ENCODE results near the gene FBXO28.

Gene FBXO28

DNA sequence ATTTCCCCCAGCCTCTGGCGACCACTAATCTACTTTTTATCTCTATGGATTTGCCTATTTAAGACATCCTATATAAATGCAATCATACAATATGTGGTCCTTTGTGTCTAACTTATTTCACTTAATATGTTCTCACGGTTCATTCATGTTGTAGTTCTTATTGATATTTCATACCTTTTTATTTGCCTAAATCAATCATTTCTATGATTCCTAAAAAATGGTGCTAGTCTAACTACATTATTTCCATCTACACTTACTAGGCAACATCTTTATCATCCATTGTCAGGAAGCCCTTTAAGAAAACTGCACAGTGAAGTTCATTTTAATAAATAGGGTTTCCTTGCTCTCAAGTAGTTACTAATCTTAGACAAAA lies 380 bp upstream of the FBXO28 start:
- H3K4me3 ChIP-seq = peak overlapping the region; percentile 80 to 98 (median 92)
- peak overlapping the region; percentile 91 to 98 (median 96) for H3K9ac ChIP-seq
- H3K9me3 ChIP-seq (replicated peaks in 1 of 11) = no peaks in the 10 kb centered on the region
- no peak for TF ChIP-seq Cebpa-rat (IDR thresholded peaks at IDR 0.05)
- H3K36me3 ChIP-seq = peaks cover 0 to 19% (median 12%) of the 10 kb centered on the region in 11 experiments; a peak in 13 of 22 replicates
- H3K4me2 ChIP-seq = peak overlapping the region; percentile 71 to 95 (median 87)
- H4K20me1 ChIP-seq = peaks cover 21 to 39% (median 34%) of the 10 kb centered on the region in 11 experiments; a peak in 20 of 22 replicates
- H3K4me1 ChIP-seq = peaks cover 16 to 31% (median 25%) of the 10 kb centered on the region in 10 experiments
- no peaks in the 10 kb centered on the region for H3K27me3 ChIP-seq
- peak overlapping the region; percentile 90 to 97 (median 95) for H3K27ac ChIP-seq

DNA sequence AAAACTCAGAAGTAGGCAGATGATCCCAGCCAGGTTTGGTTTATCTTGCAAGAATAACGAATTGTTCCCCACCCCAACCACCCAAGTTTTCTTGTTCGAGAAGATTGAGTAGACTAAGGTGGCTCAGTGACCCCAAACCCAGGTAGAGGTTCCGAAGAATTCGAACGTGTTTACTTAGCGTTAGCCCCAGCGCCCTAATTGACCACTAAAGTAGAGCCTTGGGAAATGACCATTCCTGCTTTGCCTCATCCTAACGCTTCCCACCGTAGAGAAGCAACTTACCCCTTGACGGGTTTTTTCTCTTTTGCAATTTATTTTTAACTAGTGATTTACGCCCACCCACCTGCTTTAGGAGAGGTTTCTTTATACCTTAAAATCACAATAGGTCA lies 870 bp downstream of the FBXO28 start:
- H3K27me3 ChIP-seq = no peaks in the 10 kb centered on the region
- peaks cover 0 to 32% (median 21%) of the 10 kb centered on the region in 11 experiments; a peak in 17 of 22 replicates for H3K36me3 ChIP-seq
- peaks cover 31 to 51% (median 44%) of the 10 kb centered on the region in 11 experiments; a peak in 21 of 22 replicates for H4K20me1 ChIP-seq
- peak overlapping the region; percentile 90 to 97 (median 95) for H3K27ac ChIP-seq
- no peaks in the 10 kb centered on the region for H3K9me3 ChIP-seq (replicated peaks in 1 of 11)
- H3K9ac ChIP-seq = peak overlapping the region; percentile 91 to 98 (median 96)
- peak overlapping the region; percentile 80 to 98 (median 92) for H3K4me3 ChIP-seq
- peak overlapping the region; percentile 71 to 95 (median 87) for H3K4me2 ChIP-seq
- TF ChIP-seq Cebpa-rat (IDR thresholded peaks at IDR 0.05) = no peak
- peaks cover 16 to 31% (median 25%) of the 10 kb centered on the region in 10 experiments for H3K4me1 ChIP-seq

DNA sequence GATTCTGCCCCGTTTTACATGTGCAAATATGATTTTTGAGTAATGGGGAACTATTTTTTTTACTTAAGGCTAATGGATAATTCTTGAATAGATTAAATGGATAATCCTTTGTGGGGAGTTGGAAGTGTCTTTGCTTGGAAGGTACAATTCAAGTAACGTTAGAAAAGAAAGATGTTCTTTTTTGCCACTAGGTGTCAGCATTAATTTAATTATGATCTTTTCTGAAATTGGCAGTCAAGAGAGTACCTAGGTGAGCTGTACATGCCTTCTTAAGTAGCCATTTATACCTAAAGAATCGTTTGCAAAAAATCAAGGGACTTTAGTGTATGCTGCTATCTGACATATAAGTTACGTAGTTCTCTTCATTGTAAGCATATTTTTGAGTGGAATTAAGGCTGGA lies 2.2 kb downstream of the FBXO28 start:
- H3K36me3 ChIP-seq = peaks cover 0 to 45% (median 30%) of the 10 kb centered on the region in 11 experiments; a peak in 18 of 22 replicates
- peak overlapping the region; percentile 71 to 95 (median 87); a peak in 20 of 22 replicates for H3K4me2 ChIP-seq
- H3K27ac ChIP-seq = no peak overlapping the region
- H3K4me1 ChIP-seq = peaks cover 16 to 31% (median 25%) of the 10 kb centered on the region in 10 experiments
- peak overlapping the region in 6 of 11 experiments; percentile 0 to 98 (median 96); a peak in 8 of 22 replicates for H3K9ac ChIP-seq
- no peaks in the 10 kb centered on the region for H3K9me3 ChIP-seq (replicated peaks in 1 of 11)
- H3K27me3 ChIP-seq = no peaks in the 10 kb centered on the region
- H3K4me3 ChIP-seq = peak overlapping the region in 9 of 10 experiments; percentile 10 to 98 (median 92); a peak in 11 of 20 replicates
- peaks cover 37 to 65% (median 58%) of the 10 kb centered on the region in 11 experiments; a peak in 21 of 22 replicates for H4K20me1 ChIP-seq
- no peak for TF ChIP-seq Cebpa-rat (IDR thresholded peaks at IDR 0.05)

DNA sequence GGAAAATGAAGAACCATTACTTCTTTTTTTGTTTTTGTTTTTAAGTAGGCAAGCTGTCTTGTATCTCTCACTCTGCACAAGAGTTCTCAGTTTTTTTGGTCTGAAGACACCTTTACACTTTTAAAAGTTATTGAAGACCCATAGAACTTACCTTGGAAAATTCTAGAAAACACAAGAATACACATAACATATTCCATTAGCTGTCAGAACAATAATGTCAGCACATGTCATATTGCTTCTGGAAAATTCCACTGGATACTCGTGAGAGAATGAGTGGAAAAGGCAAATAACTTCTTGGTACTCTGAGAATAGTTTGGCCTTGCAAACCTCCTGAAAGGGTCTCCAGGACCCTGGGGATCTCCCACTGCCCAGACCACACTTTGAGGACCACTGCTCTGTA lies 4.8 kb downstream of the FBXO28 start:
- H3K36me3 ChIP-seq = peaks cover 17 to 66% (median 43%) of the 10 kb centered on the region in 11 experiments; a peak in 20 of 22 replicates
- H4K20me1 ChIP-seq = peaks cover 54 to 90% (median 83%) of the 10 kb centered on the region in 11 experiments; a peak in 21 of 22 replicates
- no peak overlapping the region for H3K9ac ChIP-seq
- no peak overlapping the region for H3K4me2 ChIP-seq
- no peak overlapping the region for H3K4me3 ChIP-seq
- no peak for TF ChIP-seq Cebpa-rat (IDR thresholded peaks at IDR 0.05)
- H3K4me1 ChIP-seq = peaks cover 7 to 21% (median 16%) of the 10 kb centered on the region in 10 experiments; a peak in 19 of 20 replicates
- no peak overlapping the region for H3K27ac ChIP-seq
- H3K9me3 ChIP-seq (replicated peaks in 1 of 11) = no peaks in the 10 kb centered on the region
- H3K27me3 ChIP-seq = no peaks in the 10 kb centered on the region

DNA sequence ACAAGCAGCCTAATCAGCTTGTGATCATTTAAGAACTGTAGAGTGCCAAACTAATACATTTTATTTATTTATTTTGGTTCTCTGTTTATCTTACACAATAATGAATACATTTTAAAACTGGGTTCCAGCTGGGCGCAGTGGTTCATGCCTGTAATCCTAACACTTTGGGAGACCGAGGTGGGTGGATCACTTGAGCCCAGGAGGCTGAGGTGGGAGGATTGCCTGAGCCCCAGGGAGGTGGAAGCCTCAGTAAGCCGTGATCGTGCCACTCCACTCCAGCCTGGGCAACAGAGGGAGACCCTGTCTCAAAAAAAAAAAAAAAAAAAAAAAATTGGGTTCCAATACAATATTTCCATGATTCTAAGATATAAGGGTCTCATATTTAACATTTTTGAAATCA lies 9.2 kb downstream of the FBXO28 start:
- peaks cover 73 to 100% (median 99%) of the 10 kb centered on the region in 11 experiments for H4K20me1 ChIP-seq
- H3K9ac ChIP-seq = no peak overlapping the region
- H3K4me3 ChIP-seq = no peak overlapping the region
- H3K9me3 ChIP-seq (replicated peaks in 1 of 11) = no peaks in the 10 kb centered on the region
- no peaks in the 10 kb centered on the region for H3K4me1 ChIP-seq
- no peak for TF ChIP-seq Cebpa-rat (IDR thresholded peaks at IDR 0.05)
- no peaks in the 10 kb centered on the region for H3K27me3 ChIP-seq
- no peak overlapping the region for H3K27ac ChIP-seq
- H3K4me2 ChIP-seq = no peak overlapping the region
- H3K36me3 ChIP-seq = peaks cover 40 to 92% (median 61%) of the 10 kb centered on the region in 11 experiments

DNA sequence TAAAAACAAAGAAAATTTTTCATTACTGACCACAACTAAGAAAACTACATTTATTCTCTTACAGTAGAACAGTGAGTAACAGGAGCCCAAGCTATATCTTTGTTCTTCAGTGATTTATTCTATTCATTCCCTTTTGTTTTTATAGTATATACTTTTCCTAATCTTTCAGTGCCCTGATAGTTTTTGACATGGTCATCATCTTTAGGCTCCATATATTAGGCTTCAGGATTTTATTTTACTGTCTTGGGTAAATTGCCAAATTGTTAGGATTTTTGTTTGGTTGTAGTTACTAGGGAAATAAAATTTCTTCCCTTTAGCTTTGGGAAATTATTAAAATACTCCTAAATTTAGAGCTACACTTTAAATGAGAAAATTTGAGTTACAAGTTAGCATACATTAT lies 10.3 kb downstream of the FBXO28 start:
- Histone ChIP-seq H3K4me1 (no peaks in the 10 kb centered on the region), H3K9me3 (replicated peaks in 1 of 11) (no peaks in the 10 kb centered on the region; a peak in 1 of 22 replicates), H3K4me3 (no peak overlapping the region), H3K9ac (no peak overlapping the region), H3K36me3 (peaks cover 48 to 92% (median 63%) of the 10 kb centered on the region in 11 experiments), H3K27ac (no peak overlapping the region), H3K27me3 (no peaks in the 10 kb centered on the region), H4K20me1 (peaks cover 72 to 99% (median 89%) of the 10 kb centered on the region in 11 experiments), H3K4me2 (no peak overlapping the region)
- TF ChIP-seq Cebpa-rat (IDR thresholded peaks at IDR 0.05) = no peak

- Histone ChIP-seq H4K20me1 (peaks cover 41 to 65% (median 56%) of the 10 kb centered on the region in 11 experiments), H3K4me2 (no peak overlapping the region), H3K4me1 (no peaks in the 10 kb centered on the region), H3K9ac (no peak overlapping the region), H3K4me3 (no peak overlapping the region), H3K9me3 (replicated peaks in 1 of 11) (peaks cover 12 to 21% (median 17%) of the 10 kb centered on the region in 11 experiments; a peak in 20 of 22 replicates), H3K27ac (no peak overlapping the region), H3K27me3 (no peaks in the 10 kb centered on the region), H3K36me3 (peaks cover 62 to 97% (median 73%) of the 10 kb centered on the region in 11 experiments)
- TF ChIP-seq Cebpa-rat (IDR thresholded peaks at IDR 0.05) = no peak
Measured at GRCh38 chr1:224127925-224128819, 14.3 kb downstream of the FBXO28 start.

GRCh38 chr1:224131253-224131652 lies 17.3 kb downstream of the FBXO28 start:
- Histone ChIP-seq H3K9me3 (replicated peaks in 1 of 11) (peaks cover 12 to 21% (median 17%) of the 10 kb centered on the region in 11 experiments; a peak in 20 of 22 replicates), H3K4me1 (no peaks in the 10 kb centered on the region), H3K4me2 (no peak overlapping the region), H3K27ac (no peak overlapping the region), H3K36me3 (peaks cover 74 to 100% (median 86%) of the 10 kb centered on the region in 11 experiments), H3K9ac (no peak overlapping the region), H4K20me1 (peaks cover 19 to 52% (median 29%) of the 10 kb centered on the region in 11 experiments; a peak in 17 of 22 replicates), H3K27me3 (no peaks in the 10 kb centered on the region), H3K4me3 (no peak overlapping the region)
- no peak for TF ChIP-seq Cebpa-rat (IDR thresholded peaks at IDR 0.05)

DNA sequence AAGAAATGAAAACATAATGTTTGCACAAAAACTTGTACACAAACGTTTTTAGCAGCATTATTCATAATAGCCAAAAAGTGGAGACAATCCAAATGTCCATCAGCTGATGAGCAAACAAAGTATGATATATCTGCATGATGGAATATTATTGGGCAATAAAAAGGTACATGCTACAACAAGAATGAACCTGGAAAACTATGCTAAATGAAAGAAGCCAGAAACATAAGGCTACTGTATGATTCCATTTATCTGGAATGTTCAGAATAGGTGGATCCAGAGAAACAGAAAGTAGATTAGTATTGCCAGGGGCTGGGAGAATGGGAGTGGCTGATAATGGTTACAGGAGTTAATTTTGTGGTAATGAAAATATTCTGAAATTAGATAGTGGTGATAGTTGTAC lies 19.0 kb downstream of the FBXO28 start:
- no peaks in the 10 kb centered on the region for H3K27me3 ChIP-seq
- H3K4me2 ChIP-seq = no peak overlapping the region
- peaks cover 12 to 21% (median 17%) of the 10 kb centered on the region in 11 experiments; a peak in 20 of 22 replicates for H3K9me3 ChIP-seq (replicated peaks in 1 of 11)
- H3K9ac ChIP-seq = no peak overlapping the region
- H3K4me3 ChIP-seq = no peak overlapping the region
- no peak for TF ChIP-seq Cebpa-rat (IDR thresholded peaks at IDR 0.05)
- no peaks in the 10 kb centered on the region for H3K4me1 ChIP-seq
- no peak overlapping the region for H3K27ac ChIP-seq
- H3K36me3 ChIP-seq = peaks cover 80 to 100% (median 93%) of the 10 kb centered on the region in 11 experiments
- H4K20me1 ChIP-seq = peaks cover 2 to 35% (median 12%) of the 10 kb centered on the region in 11 experiments; a peak in 13 of 22 replicates

Measured in BLaER1 treated with 17β-estradiol and CSF1 and Interleukin-3, amounts not matched to agents 10 nM and 100 nM (cell line).